HL-60 (cell line): ENCODE data around the gene COQ6.

Source experiments
- DNase-seq, 2 experiments: peaks; one replicate each; pipeline ENCODE4 v3.0.0-alpha.2; 2010 to 2020; ENCODE audit warnings: low read depth in 1 of 2, low spot score in 1 of 2
- H3K27ac ChIP-seq: fragments of 250-450 bp; sonication (Bioruptor Pico); replicated peaks from 2 replicates; pipeline ENCODE4 v1.5.1; 2020; ENCODE audit warnings: mild to moderate bottlenecking, moderate library complexity
- H3K27me3 ChIP-seq: fragments of 250-450 bp; sonication (Bioruptor Pico); 2 replicates; pipeline ENCODE4 v1.5.1; 2021; ENCODE audit warnings: mild to moderate bottlenecking, moderate library complexity; ENCODE audit not compliant: insufficient read depth, poor library complexity, severe bottlenecking
- H3K4me3 ChIP-seq: replicated peaks from 2 replicates; pipeline ENCODE4 v1.5.1; 2011; ENCODE audit warnings: mild to moderate bottlenecking, control low read depth, low read length; ENCODE audit not compliant: insufficient read depth
- GABPA ChIP-seq: IDR thresholded peaks from 2 replicates; pipeline ENCODE4 v1.6.1; 2012; ENCODE audit warnings: low read depth
- POLR2AphosphoS5 ChIP-seq: IDR thresholded peaks from 2 replicates; pipeline ENCODE4 v1.6.1; 2012; ENCODE audit warnings: low read depth
- SPI1 ChIP-seq: IDR thresholded peaks from 2 replicates; pipeline ENCODE4 v1.6.1; 2012; ENCODE audit warnings: low read depth, mild to moderate bottlenecking, borderline replicate concordance
- TF ChIP-seq, protein P1 (sequence below): IDR thresholded peaks from 2 replicates; pipeline ENCODE4 v1.6.1; 2012; ENCODE audit warnings: low read depth; ENCODE audit not compliant: insufficient replicate concordance
- TF ChIP-seq, protein P2 (sequence below): IDR thresholded peaks from one replicate; pipeline ENCODE4 v1.5.1; 2011; ENCODE audit warnings: low read length, control low read depth, inconsistent platforms; ENCODE audit not compliant: insufficient read depth

Gene COQ6

GRCh38 chr14:73996731-73997107 is 46.6 kb downstream of the COQ6 start:
- Histone ChIP-seq H3K27ac (no peak overlapping the region), H3K4me3 (no peak overlapping the region), H3K27me3 (no peaks in the 10 kb centered on the region)
- DNase-seq: no peak
- TF ChIP-seq, protein P1, sequence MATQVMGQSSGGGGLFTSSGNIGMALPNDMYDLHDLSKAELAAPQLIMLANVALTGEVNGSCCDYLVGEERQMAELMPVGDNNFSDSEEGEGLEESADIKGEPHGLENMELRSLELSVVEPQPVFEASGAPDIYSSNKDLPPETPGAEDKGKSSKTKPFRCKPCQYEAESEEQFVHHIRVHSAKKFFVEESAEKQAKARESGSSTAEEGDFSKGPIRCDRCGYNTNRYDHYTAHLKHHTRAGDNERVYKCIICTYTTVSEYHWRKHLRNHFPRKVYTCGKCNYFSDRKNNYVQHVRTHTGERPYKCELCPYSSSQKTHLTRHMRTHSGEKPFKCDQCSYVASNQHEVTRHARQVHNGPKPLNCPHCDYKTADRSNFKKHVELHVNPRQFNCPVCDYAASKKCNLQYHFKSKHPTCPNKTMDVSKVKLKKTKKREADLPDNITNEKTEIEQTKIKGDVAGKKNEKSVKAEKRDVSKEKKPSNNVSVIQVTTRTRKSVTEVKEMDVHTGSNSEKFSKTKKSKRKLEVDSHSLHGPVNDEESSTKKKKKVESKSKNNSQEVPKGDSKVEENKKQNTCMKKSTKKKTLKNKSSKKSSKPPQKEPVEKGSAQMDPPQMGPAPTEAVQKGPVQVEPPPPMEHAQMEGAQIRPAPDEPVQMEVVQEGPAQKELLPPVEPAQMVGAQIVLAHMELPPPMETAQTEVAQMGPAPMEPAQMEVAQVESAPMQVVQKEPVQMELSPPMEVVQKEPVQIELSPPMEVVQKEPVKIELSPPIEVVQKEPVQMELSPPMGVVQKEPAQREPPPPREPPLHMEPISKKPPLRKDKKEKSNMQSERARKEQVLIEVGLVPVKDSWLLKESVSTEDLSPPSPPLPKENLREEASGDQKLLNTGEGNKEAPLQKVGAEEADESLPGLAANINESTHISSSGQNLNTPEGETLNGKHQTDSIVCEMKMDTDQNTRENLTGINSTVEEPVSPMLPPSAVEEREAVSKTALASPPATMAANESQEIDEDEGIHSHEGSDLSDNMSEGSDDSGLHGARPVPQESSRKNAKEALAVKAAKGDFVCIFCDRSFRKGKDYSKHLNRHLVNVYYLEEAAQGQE: no peak
- TF ChIP-seq, protein P2, sequence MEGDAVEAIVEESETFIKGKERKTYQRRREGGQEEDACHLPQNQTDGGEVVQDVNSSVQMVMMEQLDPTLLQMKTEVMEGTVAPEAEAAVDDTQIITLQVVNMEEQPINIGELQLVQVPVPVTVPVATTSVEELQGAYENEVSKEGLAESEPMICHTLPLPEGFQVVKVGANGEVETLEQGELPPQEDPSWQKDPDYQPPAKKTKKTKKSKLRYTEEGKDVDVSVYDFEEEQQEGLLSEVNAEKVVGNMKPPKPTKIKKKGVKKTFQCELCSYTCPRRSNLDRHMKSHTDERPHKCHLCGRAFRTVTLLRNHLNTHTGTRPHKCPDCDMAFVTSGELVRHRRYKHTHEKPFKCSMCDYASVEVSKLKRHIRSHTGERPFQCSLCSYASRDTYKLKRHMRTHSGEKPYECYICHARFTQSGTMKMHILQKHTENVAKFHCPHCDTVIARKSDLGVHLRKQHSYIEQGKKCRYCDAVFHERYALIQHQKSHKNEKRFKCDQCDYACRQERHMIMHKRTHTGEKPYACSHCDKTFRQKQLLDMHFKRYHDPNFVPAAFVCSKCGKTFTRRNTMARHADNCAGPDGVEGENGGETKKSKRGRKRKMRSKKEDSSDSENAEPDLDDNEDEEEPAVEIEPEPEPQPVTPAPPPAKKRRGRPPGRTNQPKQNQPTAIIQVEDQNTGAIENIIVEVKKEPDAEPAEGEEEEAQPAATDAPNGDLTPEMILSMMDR: no peak
- TF ChIP-seq POLR2AphosphoS5 (no peak), GABPA (no peak), SPI1 (no peak)

- H3K27me3 ChIP-seq: no peaks in the 10 kb centered on the region
- no peak overlapping the region for H3K27ac ChIP-seq
- no peak overlapping the region for H3K4me3 ChIP-seq
- DNase-seq: no peak
- TF ChIP-seq, protein P1: no peak
- no peak for TF ChIP-seq SPI1
- TF ChIP-seq, protein P2: no peak
- TF ChIP-seq GABPA: no peak
- no peak for TF ChIP-seq POLR2AphosphoS5
These were observed 47.2 kb downstream of the COQ6 start for GRCh38 chr14:73997108-73997943.

- TF ChIP-seq GABPA (no peak), SPI1 (no peak), POLR2AphosphoS5 (no peak)
- TF ChIP-seq, protein P1: no peak
- TF ChIP-seq, protein P2: no peak
- Histone ChIP-seq H3K4me3 (no peak overlapping the region), H3K27me3 (no peaks in the 10 kb centered on the region), H3K27ac (no peak overlapping the region)
- DNase-seq: no peak
These were observed 47.9 kb downstream of the COQ6 start for GRCh38 chr14:73997944-73998447.
